C4-2B (cell line): ENCODE measurements around the gene NDUFAF2.

ENCODE experiments used
- ZFX ChIP-seq: fragments of 450-650 bp; IDR thresholded peaks from 2 replicates; pipeline ENCODE4 v1.6.1; 2017
- TF ChIP-seq, protein P1 (sequence below): fragments of 450-650 bp; conservative IDR thresholded peaks from 2 replicates; pipeline ENCODE4 v1.5.1; 2017; ENCODE audit warnings: mild to moderate bottlenecking

- TF ChIP-seq, protein P1, sequence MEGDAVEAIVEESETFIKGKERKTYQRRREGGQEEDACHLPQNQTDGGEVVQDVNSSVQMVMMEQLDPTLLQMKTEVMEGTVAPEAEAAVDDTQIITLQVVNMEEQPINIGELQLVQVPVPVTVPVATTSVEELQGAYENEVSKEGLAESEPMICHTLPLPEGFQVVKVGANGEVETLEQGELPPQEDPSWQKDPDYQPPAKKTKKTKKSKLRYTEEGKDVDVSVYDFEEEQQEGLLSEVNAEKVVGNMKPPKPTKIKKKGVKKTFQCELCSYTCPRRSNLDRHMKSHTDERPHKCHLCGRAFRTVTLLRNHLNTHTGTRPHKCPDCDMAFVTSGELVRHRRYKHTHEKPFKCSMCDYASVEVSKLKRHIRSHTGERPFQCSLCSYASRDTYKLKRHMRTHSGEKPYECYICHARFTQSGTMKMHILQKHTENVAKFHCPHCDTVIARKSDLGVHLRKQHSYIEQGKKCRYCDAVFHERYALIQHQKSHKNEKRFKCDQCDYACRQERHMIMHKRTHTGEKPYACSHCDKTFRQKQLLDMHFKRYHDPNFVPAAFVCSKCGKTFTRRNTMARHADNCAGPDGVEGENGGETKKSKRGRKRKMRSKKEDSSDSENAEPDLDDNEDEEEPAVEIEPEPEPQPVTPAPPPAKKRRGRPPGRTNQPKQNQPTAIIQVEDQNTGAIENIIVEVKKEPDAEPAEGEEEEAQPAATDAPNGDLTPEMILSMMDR: no peak
- no peak for TF ChIP-seq ZFX
Observed at GRCh38 chr5:61001647-61002046, 56.6 kb downstream of the NDUFAF2 start.
